HL-60 (cell line): Measurements from ENCODE around the gene BCAS4.

Source experiments
- DNase-seq, 2 experiments: peaks; one replicate each; pipeline ENCODE4 v3.0.0-alpha.2; 2010 to 2020; ENCODE audit warnings: low read depth in 1 of 2, low spot score in 1 of 2
- H3K27ac ChIP-seq: fragments of 250-450 bp; sonication (Bioruptor Pico); replicated peaks from 2 replicates; pipeline ENCODE4 v1.5.1; 2020; ENCODE audit warnings: mild to moderate bottlenecking, moderate library complexity
- H3K27me3 ChIP-seq: fragments of 250-450 bp; sonication (Bioruptor Pico); 2 replicates; pipeline ENCODE4 v1.5.1; 2021; ENCODE audit warnings: mild to moderate bottlenecking, moderate library complexity; ENCODE audit not compliant: insufficient read depth, poor library complexity, severe bottlenecking
- H3K4me3 ChIP-seq: replicated peaks from 2 replicates; pipeline ENCODE4 v1.5.1; 2011; ENCODE audit warnings: mild to moderate bottlenecking, control low read depth, low read length; ENCODE audit not compliant: insufficient read depth
- CTCF ChIP-seq: IDR thresholded peaks from one replicate; pipeline ENCODE4 v1.5.1; 2011; ENCODE audit warnings: low read length, control low read depth, inconsistent platforms; ENCODE audit not compliant: insufficient read depth
- GABPA ChIP-seq: IDR thresholded peaks from 2 replicates; pipeline ENCODE4 v1.6.1; 2012; ENCODE audit warnings: low read depth
- POLR2AphosphoS5 ChIP-seq: IDR thresholded peaks from 2 replicates; pipeline ENCODE4 v1.6.1; 2012; ENCODE audit warnings: low read depth
- REST ChIP-seq: IDR thresholded peaks from 2 replicates; pipeline ENCODE4 v1.6.1; 2012; ENCODE audit warnings: low read depth; ENCODE audit not compliant: insufficient replicate concordance
- SPI1 ChIP-seq: IDR thresholded peaks from 2 replicates; pipeline ENCODE4 v1.6.1; 2012; ENCODE audit warnings: low read depth, mild to moderate bottlenecking, borderline replicate concordance

BCAS4 gene

DNA sequence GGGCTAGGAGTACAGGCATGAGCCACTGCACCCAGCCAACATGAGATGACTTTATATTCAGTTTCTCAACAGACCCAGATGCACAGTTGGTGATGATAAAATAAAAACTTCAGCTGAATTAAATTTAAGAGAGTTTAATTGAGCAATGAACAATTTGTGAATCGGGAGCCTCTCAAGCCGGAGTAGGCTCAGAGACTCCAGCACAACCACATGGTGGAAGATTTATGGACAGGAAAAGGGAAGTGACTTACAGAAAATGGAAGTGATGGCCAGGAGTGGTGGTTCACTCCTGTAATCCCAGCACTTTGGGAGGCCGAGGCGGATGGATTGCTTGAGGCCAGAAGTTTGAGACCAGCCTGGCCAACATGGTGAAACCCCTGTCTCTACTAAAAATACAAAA is 10.4 kb upstream of the BCAS4 start:
- H3K4me3 ChIP-seq = no peak overlapping the region
- no peak for DNase-seq
- H3K27ac ChIP-seq = no peak overlapping the region
- no peaks in the 10 kb centered on the region for H3K27me3 ChIP-seq
- TF ChIP-seq CTCF (no peak), GABPA (no peak), SPI1 (peak; percentile 52; the same call in 1 of the 2 replicates), REST (no peak), POLR2AphosphoS5 (no peak)

- no peak overlapping the region for H3K4me3 ChIP-seq
- no peak for DNase-seq
- no peak overlapping the region for H3K27ac ChIP-seq
- TF ChIP-seq POLR2AphosphoS5 (no peak), GABPA (no peak), CTCF (no peak), SPI1 (no peak), REST (no peak)
- no peaks in the 10 kb centered on the region for H3K27me3 ChIP-seq
Measured at GRCh38 chr20:50786703-50787102, 8.2 kb upstream of the BCAS4 start.

DNA sequence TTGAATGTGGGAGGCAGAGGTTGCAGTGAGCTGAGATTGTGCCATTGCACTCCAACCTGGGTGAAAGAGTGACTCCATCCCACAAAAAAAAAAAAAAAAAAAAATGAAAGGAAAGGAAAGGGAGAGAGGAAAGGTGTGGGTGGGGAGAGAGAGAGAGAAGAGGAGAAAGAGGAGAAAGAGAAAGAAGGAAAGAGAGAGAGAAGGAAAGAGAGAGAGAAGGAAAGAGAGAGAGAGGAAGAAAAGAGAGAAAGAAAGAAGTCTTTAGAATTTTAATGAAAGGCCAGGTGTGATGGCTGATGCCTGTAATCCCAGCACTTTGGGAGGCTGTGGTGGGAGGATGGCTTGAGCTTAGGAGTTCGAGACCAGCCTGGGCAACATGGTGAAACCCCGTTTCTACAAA is 7.7 kb upstream of the BCAS4 start:
- Histone ChIP-seq H3K27me3 (no peaks in the 10 kb centered on the region), H3K27ac (no peak overlapping the region), H3K4me3 (no peak overlapping the region)
- TF ChIP-seq SPI1 (no peak), CTCF (no peak), REST (no peak), GABPA (no peak), POLR2AphosphoS5 (no peak)
- DNase-seq = no peak
